Activated naive CD4-positive, alpha-beta T cell treated with anti-CD3 and anti-CD28 coated beads, Interleukin-2, amount 50 U/mL, for 24 hours (primary cell): ENCODE results near the gene CST2.
"Not testable (repeated sequence)": the region's sequence is repeated elsewhere in the genome, so short reads cannot be mapped to it uniquely, and the experiment has no call there.

Experiments
- H3K27ac Mint-ChIP-seq: one replicate; pipeline ENCODE4 v1.8.0; 2021; ENCODE audit warnings: mild to moderate bottlenecking, mixed read lengths
- H3K27me3 Mint-ChIP-seq: one replicate; pipeline ENCODE4 v1.8.0; 2021; ENCODE audit warnings: mixed read lengths
- H3K36me3 Mint-ChIP-seq: one replicate; pipeline ENCODE4 v1.8.0; 2021; ENCODE audit warnings: mixed read lengths
- H3K4me1 Mint-ChIP-seq: one replicate; pipeline ENCODE4 v1.8.0; 2021; ENCODE audit warnings: mixed read lengths
- H3K4me3 Mint-ChIP-seq: one replicate; pipeline ENCODE4 v1.8.0; 2021; ENCODE audit warnings: mild to moderate bottlenecking, mixed read lengths
- H3K9me3 Mint-ChIP-seq: one replicate; pipeline ENCODE4 v1.8.0; 2021; ENCODE audit warnings: mixed read lengths

Gene CST2

GRCh38 chr20:23832775-23833513 lies 6.4 kb upstream of the CST2 start:
- no peak overlapping the region for H3K27ac Mint-ChIP-seq
- peaks cover 9% of the 10 kb centered on the region for H3K27me3 Mint-ChIP-seq
- H3K4me1 Mint-ChIP-seq: no peaks in the 10 kb centered on the region
- no peaks in the 10 kb centered on the region for H3K36me3 Mint-ChIP-seq
- no peak overlapping the region for H3K4me3 Mint-ChIP-seq
- H3K9me3 Mint-ChIP-seq: no peaks in the 10 kb centered on the region

- H3K36me3 Mint-ChIP-seq, H3K9me3 Mint-ChIP-seq, H3K4me3 Mint-ChIP-seq, H3K27ac Mint-ChIP-seq, H3K4me1 Mint-ChIP-seq, H3K27me3 Mint-ChIP-seq: not testable (repeated sequence)
These were observed 5.4 kb upstream of the CST2 start for GRCh38 chr20:23831961-23832360.

GRCh38 chr20:23823621-23824324 lies 2.8 kb downstream of the CST2 start:
- Mint-ChIP-seq H3K36me3 (no peaks in the 10 kb centered on the region), H3K9me3 (no peaks in the 10 kb centered on the region), H3K4me3 (no peak overlapping the region), H3K27me3 (no peaks in the 10 kb centered on the region), H3K27ac (no peak overlapping the region), H3K4me1 (no peaks in the 10 kb centered on the region)

- no peak overlapping the region for H3K4me3 Mint-ChIP-seq
- H3K4me1 Mint-ChIP-seq: no peaks in the 10 kb centered on the region
- H3K27me3 Mint-ChIP-seq: no peaks in the 10 kb centered on the region
- no peak overlapping the region for H3K27ac Mint-ChIP-seq
- H3K36me3 Mint-ChIP-seq: no peaks in the 10 kb centered on the region
- no peaks in the 10 kb centered on the region for H3K9me3 Mint-ChIP-seq
These were observed 3.4 kb downstream of the CST2 start for GRCh38 chr20:23823111-23823510.

GRCh38 chr20:23820493-23820892 lies 6.0 kb downstream of the CST2 start:
- Mint-ChIP-seq H3K36me3 (no peaks in the 10 kb centered on the region), H3K27ac (no peak overlapping the region), H3K27me3 (no peaks in the 10 kb centered on the region), H3K4me3 (no peak overlapping the region), H3K4me1 (no peaks in the 10 kb centered on the region), H3K9me3 (no peaks in the 10 kb centered on the region)

GRCh38 chr20:23811559-23811958 lies 15.0 kb downstream of the CST2 start:
- H3K4me1 Mint-ChIP-seq, H3K4me3 Mint-ChIP-seq, H3K9me3 Mint-ChIP-seq, H3K36me3 Mint-ChIP-seq, H3K27me3 Mint-ChIP-seq, H3K27ac Mint-ChIP-seq: not testable (repeated sequence)

GRCh38 chr20:23810349-23810748 lies 16.2 kb downstream of the CST2 start:
- H3K27me3 Mint-ChIP-seq, H3K9me3 Mint-ChIP-seq, H3K36me3 Mint-ChIP-seq, H3K4me3 Mint-ChIP-seq, H3K27ac Mint-ChIP-seq, H3K4me1 Mint-ChIP-seq: not testable (repeated sequence)

GRCh38 chr20:23800865-23801264 lies 25.7 kb downstream of the CST2 start:
- peaks cover 4% of the 10 kb centered on the region for H3K27me3 Mint-ChIP-seq
- H3K27ac Mint-ChIP-seq: no peak overlapping the region
- H3K36me3 Mint-ChIP-seq: no peaks in the 10 kb centered on the region
- H3K4me1 Mint-ChIP-seq: no peaks in the 10 kb centered on the region
- no peak overlapping the region for H3K4me3 Mint-ChIP-seq
- H3K9me3 Mint-ChIP-seq: no peaks in the 10 kb centered on the region

- not testable (repeated sequence) for H3K9me3 Mint-ChIP-seq, H3K36me3 Mint-ChIP-seq, H3K27ac Mint-ChIP-seq, H3K27me3 Mint-ChIP-seq, H3K4me3 Mint-ChIP-seq, H3K4me1 Mint-ChIP-seq
These were observed 27.2 kb downstream of the CST2 start for GRCh38 chr20:23799216-23799847.

- H3K27me3 Mint-ChIP-seq: peaks cover 9% of the 10 kb centered on the region
- no peaks in the 10 kb centered on the region for H3K4me1 Mint-ChIP-seq
- no peak overlapping the region for H3K4me3 Mint-ChIP-seq
- no peaks in the 10 kb centered on the region for H3K36me3 Mint-ChIP-seq
- no peaks in the 10 kb centered on the region for H3K9me3 Mint-ChIP-seq
- H3K27ac Mint-ChIP-seq: no peak overlapping the region
These were observed 31.0 kb downstream of the CST2 start for GRCh38 chr20:23795526-23795925.

GRCh38 chr20:23794841-23795240 lies 31.7 kb downstream of the CST2 start:
- Mint-ChIP-seq H3K4me3 (no peak overlapping the region), H3K4me1 (no peaks in the 10 kb centered on the region), H3K27ac (no peak overlapping the region), H3K36me3 (no peaks in the 10 kb centered on the region), H3K9me3 (no peaks in the 10 kb centered on the region), H3K27me3 (peaks cover 9% of the 10 kb centered on the region)

GRCh38 chr20:23794065-23794464 lies 32.5 kb downstream of the CST2 start:
- no peak overlapping the region for H3K4me3 Mint-ChIP-seq
- no peak overlapping the region for H3K27ac Mint-ChIP-seq
- peaks cover 9% of the 10 kb centered on the region for H3K27me3 Mint-ChIP-seq
- no peaks in the 10 kb centered on the region for H3K4me1 Mint-ChIP-seq
- no peaks in the 10 kb centered on the region for H3K36me3 Mint-ChIP-seq
- no peaks in the 10 kb centered on the region for H3K9me3 Mint-ChIP-seq

- H3K4me3 Mint-ChIP-seq: no peak overlapping the region
These were observed 43.1 kb downstream of the CST2 start for GRCh38 chr20:23783447-23783846.

GRCh38 chr20:23782366-23782983 lies 44.1 kb downstream of the CST2 start:
- H3K36me3 Mint-ChIP-seq: no peaks in the 10 kb centered on the region
- H3K27ac Mint-ChIP-seq: no peak overlapping the region
- no peaks in the 10 kb centered on the region for H3K9me3 Mint-ChIP-seq
- no peaks in the 10 kb centered on the region for H3K4me1 Mint-ChIP-seq
- peaks cover 4% of the 10 kb centered on the region for H3K27me3 Mint-ChIP-seq
- H3K4me3 Mint-ChIP-seq: no peak overlapping the region

More at GRCh38 chr20:23783447-23783846, 43.1 kb downstream of the CST2 start:
- Mint-ChIP-seq H3K9me3 (no peaks in the 10 kb centered on the region), H3K27me3 (peaks cover 4% of the 10 kb centered on the region), H3K36me3 (no peaks in the 10 kb centered on the region), H3K27ac (no peak overlapping the region), H3K4me1 (no peaks in the 10 kb centered on the region)

- not testable (repeated sequence) for H3K36me3 Mint-ChIP-seq, H3K27me3 Mint-ChIP-seq, H3K4me3 Mint-ChIP-seq, H3K27ac Mint-ChIP-seq, H3K4me1 Mint-ChIP-seq, H3K9me3 Mint-ChIP-seq
These were observed 47.9 kb downstream of the CST2 start for GRCh38 chr20:23778676-23779075.

GRCh38 chr20:23777380-23777779 lies 49.1 kb downstream of the CST2 start:
- H3K9me3 Mint-ChIP-seq, H3K27ac Mint-ChIP-seq, H3K4me3 Mint-ChIP-seq, H3K36me3 Mint-ChIP-seq, H3K27me3 Mint-ChIP-seq, H3K4me1 Mint-ChIP-seq: not testable (repeated sequence)
